CD14-positive monocyte (primary cell): ENCODE data around the gene UPK3BL2. TPM values are rescaled to one million over a fixed set of nuclear protein-coding genes. Genes with fewer than 3 reads are reported as not detected.
"Not testable (repeated sequence)": the region's sequence is repeated elsewhere in the genome, so short reads cannot be mapped to it uniquely, and the experiment has no call there.

Experiments
- DNase-seq, 3 donors: peaks; one replicate each; pipeline ENCODE4 v3.0.0-alpha.2; 2011 to 2022
- H2AFZ ChIP-seq: 2 replicates; pipeline ENCODE4 v1.6.0; 2012; ENCODE audit warnings: mild to moderate bottlenecking, low read depth, low read length, inconsistent platforms; ENCODE audit not compliant: insufficient read depth, poor library complexity, severe bottlenecking
- H3K27ac ChIP-seq, 2 donors: 1 replicate in 1 of 2; 2 replicates in 1 of 2; pipeline ENCODE4 v1.5.1; 2012 to 2013; ENCODE audit warnings: low read length in 2 of 2, control low read depth in 1 of 2, inconsistent platforms in 1 of 2, low read depth in 1 of 2, mild to moderate bottlenecking in 1 of 2
- H3K27me3 ChIP-seq, 2 donors: one replicate each; pipeline versions ENCODE4 v1.6.0 to v1.6.1; 2011 to 2013; ENCODE audit warnings: low read length in 2 of 2; ENCODE audit not compliant: control insufficient read depth in 2 of 2, insufficient read depth in 2 of 2
- H3K36me3 ChIP-seq, 2 donors: replicated peaks in 1 of 2; 1 replicate in 1 of 2; 2 replicates in 1 of 2; pipeline versions ENCODE4 v1.5.1 to v1.6.1; 2012 to 2013; ENCODE audit warnings: low read length in 2 of 2, control low read depth in 1 of 2, inconsistent platforms in 1 of 2, mild to moderate bottlenecking in 1 of 2; ENCODE audit not compliant: insufficient read depth in 2 of 2, control insufficient read depth in 1 of 2
- H3K4me1 ChIP-seq, 2 donors: 1 replicate in 1 of 2; 2 replicates in 1 of 2; pipeline versions ENCODE4 v1.5.1 to v1.6.1; 2012 to 2013; ENCODE audit warnings: low read length in 2 of 2, control low read depth in 1 of 2, inconsistent platforms in 1 of 2, mild to moderate bottlenecking in 1 of 2, moderate library complexity in 1 of 2; ENCODE audit not compliant: insufficient read depth in 2 of 2, control insufficient read depth in 1 of 2
- H3K4me2 ChIP-seq: replicated peaks from 2 replicates; pipeline ENCODE3; 2012; ENCODE audit warnings: low read length, moderate library complexity, mild to moderate bottlenecking; ENCODE audit not compliant: poor library complexity, severe bottlenecking; ENCODE audit errors: extremely low read depth
- H3K4me3 ChIP-seq, 3 experiments: fragments of 200-600 bp in 1 of 3; sonication (generic) in 1 of 3; replicated peaks in 1 of 3; 1 replicate in 2 of 3; 2 replicates in 1 of 3; pipeline ENCODE4 v1.5.1; 2011 to 2013; ENCODE audit warnings: low read length in 3 of 3, mild to moderate bottlenecking in 3 of 3, control low read depth in 2 of 3, low read depth in 2 of 3, inconsistent platforms in 1 of 3, moderate library complexity in 1 of 3
- H3K79me2 ChIP-seq: 2 replicates; pipeline ENCODE4 v1.6.0; 2012; ENCODE audit warnings: mild to moderate bottlenecking, control low read depth, inconsistent platforms, low read length, moderate library complexity; ENCODE audit not compliant: insufficient read depth
- H3K9ac ChIP-seq: 2 replicates; pipeline ENCODE4 v1.6.0; 2017; ENCODE audit warnings: low read length, mild to moderate bottlenecking; ENCODE audit not compliant: insufficient read depth, poor library complexity, severe bottlenecking
- H3K9me3 ChIP-seq, 2 donors: replicated peaks in 1 of 2; 1 replicate in 1 of 2; 2 replicates in 1 of 2; pipeline versions ENCODE4 v1.5.1 to v1.6.1; 2012 to 2013; ENCODE audit warnings: low read length in 2 of 2, control low read depth in 1 of 2; ENCODE audit not compliant: control insufficient read depth in 1 of 2, insufficient read depth in 1 of 2
- H4K20me1 ChIP-seq: 2 replicates; pipeline ENCODE4 v1.6.0; 2012; ENCODE audit warnings: mild to moderate bottlenecking, low read length, control low read depth, moderate library complexity; ENCODE audit not compliant: insufficient read depth
- H3K27ac Mint-ChIP-seq, 7 donors: one replicate each; pipeline ENCODE4 v1.8.0; 2020; ENCODE audit warnings: mild to moderate bottlenecking in 7 of 7, mixed read lengths in 7 of 7, moderate library complexity in 6 of 7, inconsistent platforms in 2 of 7
- H3K27me3 Mint-ChIP-seq, 3 donors: one replicate each; pipeline ENCODE4 v1.8.0; 2021 to 2022; ENCODE audit warnings: low read depth in 3 of 3, mild to moderate bottlenecking in 3 of 3, mixed read lengths in 3 of 3, moderate library complexity in 3 of 3, inconsistent platforms in 1 of 3
- H3K36me3 Mint-ChIP-seq, 2 donors: one replicate each; pipeline ENCODE4 v1.8.0; 2020; ENCODE audit warnings: mixed read lengths in 2 of 2, inconsistent platforms in 1 of 2, mild to moderate bottlenecking in 1 of 2
- H3K4me1 Mint-ChIP-seq: one replicate; pipeline ENCODE4 v1.8.0; 2020; ENCODE audit warnings: mild to moderate bottlenecking, mixed read lengths
- H3K4me3 Mint-ChIP-seq, 2 donors: one replicate each; pipeline ENCODE4 v1.8.0; 2020; ENCODE audit warnings: mild to moderate bottlenecking in 2 of 2, mixed read lengths in 2 of 2, moderate library complexity in 1 of 2
- H3K9me3 Mint-ChIP-seq, 7 donors: one replicate each; pipeline ENCODE4 v1.8.0; 2020 to 2022; ENCODE audit warnings: mixed read lengths in 7 of 7, mild to moderate bottlenecking in 6 of 7, moderate library complexity in 6 of 7, inconsistent platforms in 2 of 7
- WGBS: methylation state at CpG from one replicate; pipeline ENCODE4 v1.1.5; 2013; ENCODE audit warnings: missing lambda C conversion rate; ENCODE audit not compliant: insufficient coverage; 5-methylcytosine and 5-hydroxymethylcytosine counted together
- intact Hi-C, 2 donors: fragments of 100-400 bp; cut with micrococcal nuclease; formaldehyde crosslinking; loops; one replicate each; pipeline versions ENCODE4 v1.15.0 to v1.15.1; 2023
- polyA plus RNA-seq, 3 donors: library from polyadenylated mRNA; depleted of rRNA in 1 of 3; unstranded in 2 of 3; stranded (reverse) in 1 of 3; fragments of 300-500 nt in 2 of 3; fragments of >200 nt in 1 of 3; fragmentation: Illumina TruSeq in 2 of 3; gene quantifications; 1 replicate in 2 of 3; 2 replicates in 1 of 3; pipeline ENCODE4 v1.2.3, GENCODE V29; 2012 to 2021

The UPK3BL2 gene
- polyA plus RNA-seq, 3 donors, result 0.30 to 94.8 (median 0.39) TPM

DNA sequence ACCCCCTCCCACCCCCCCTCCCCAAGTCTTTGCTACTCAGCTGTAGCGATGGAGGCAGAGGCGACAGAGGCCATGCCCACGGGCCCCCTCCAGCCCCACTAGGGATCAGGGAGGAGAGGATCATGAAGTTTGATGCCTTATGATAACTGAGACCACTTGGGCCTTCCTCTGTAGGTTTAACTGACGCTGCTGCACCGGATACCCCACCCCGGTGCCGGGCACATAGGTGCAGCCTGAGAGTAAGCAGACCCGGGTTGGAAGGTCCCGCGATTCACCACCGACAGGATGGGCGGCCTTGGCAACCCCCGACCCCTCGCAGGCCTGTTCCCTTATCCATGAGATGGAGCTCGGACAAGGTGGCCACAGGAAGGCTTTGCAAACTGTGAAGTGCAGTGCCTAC, 49.5 kb downstream of the UPK3BL2 start:
- H3K27ac ChIP-seq, H3K79me2 ChIP-seq, H3K4me1 Mint-ChIP-seq, H3K27me3 Mint-ChIP-seq, H3K4me2 ChIP-seq, H3K9ac ChIP-seq, H3K9me3 ChIP-seq, DNase-seq, H3K36me3 ChIP-seq, H3K27me3 ChIP-seq, H3K27ac Mint-ChIP-seq, H3K9me3 Mint-ChIP-seq, H2AFZ ChIP-seq, H4K20me1 ChIP-seq, H3K4me3 Mint-ChIP-seq, H3K4me3 ChIP-seq, H3K4me1 ChIP-seq, H3K36me3 Mint-ChIP-seq, intact Hi-C loops: not testable (repeated sequence)
- WGBS, result no CpG with 5 or more reads among the region's 15 CpGs

- H3K4me3 ChIP-seq, H3K4me3 Mint-ChIP-seq, H3K27me3 ChIP-seq, H3K4me1 Mint-ChIP-seq, DNase-seq, H3K79me2 ChIP-seq, H3K9me3 Mint-ChIP-seq, H3K4me2 ChIP-seq, H3K36me3 Mint-ChIP-seq, H3K27ac ChIP-seq, H3K27me3 Mint-ChIP-seq, H3K27ac Mint-ChIP-seq, H3K9me3 ChIP-seq, H2AFZ ChIP-seq, H3K9ac ChIP-seq, H4K20me1 ChIP-seq, H3K4me1 ChIP-seq, intact Hi-C loops, H3K36me3 ChIP-seq: not testable (repeated sequence)
- no CpG with 5 or more reads among the region's 33 CpGs for WGBS
These were observed 50.1 kb downstream of the UPK3BL2 start for GRCh38 chr7:102493220-102493935.

GRCh38 chr7:102490529-102491075, 52.9 kb downstream of the UPK3BL2 start:
- H3K36me3 ChIP-seq, H3K9ac ChIP-seq, H3K36me3 Mint-ChIP-seq, H3K4me3 Mint-ChIP-seq, H3K4me2 ChIP-seq, intact Hi-C loops, H3K9me3 Mint-ChIP-seq, H4K20me1 ChIP-seq, H3K9me3 ChIP-seq, H3K27me3 ChIP-seq, H3K27me3 Mint-ChIP-seq, H3K79me2 ChIP-seq, H3K4me3 ChIP-seq, DNase-seq, H3K4me1 Mint-ChIP-seq, H3K4me1 ChIP-seq, H3K27ac ChIP-seq, H2AFZ ChIP-seq: not testable (repeated sequence)
- H3K27ac Mint-ChIP-seq, result peak overlapping the region in 1 of 7 donors; percentile 30
- WGBS, result no CpG with 5 or more reads among the region's 12 CpGs

Other genes starting within 250 kb of the UPK3BL2 start
- gene SPDYE6, start 187.3 kb downstream of the UPK3BL2 start, polyA plus RNA-seq, result under 1 TPM in 2 of 3 donors, not detected in 1; 0.12 to 0.29 TPM
- gene PRKRIP1, start 147.3 kb downstream of the UPK3BL2 start, polyA plus RNA-seq, result 10 to 100 TPM in 1 of 3 donors, 1 to 10 TPM in 2; 6.6 to 27.0 (median 7.4) TPM
- gene ORAI2, start 110.1 kb downstream of the UPK3BL2 start, polyA plus RNA-seq, result 10 to 100 TPM; 27.5 to 50.0 (median 38.2) TPM
- gene ALKBH4, start 78.8 kb downstream of the UPK3BL2 start, polyA plus RNA-seq, result 10 to 100 TPM in 1 of 3 donors, 1 to 10 TPM in 2; 2.9 to 11.8 (median 9.7) TPM
- gene LRWD1, start 78.7 kb downstream of the UPK3BL2 start, polyA plus RNA-seq, result 10 to 100 TPM in 1 of 3 donors, 1 to 10 TPM in 2; 5.4 to 10.7 (median 6.1) TPM
- 100 to 1,000 TPM in 1 of 3 donors, 10 to 100 TPM in 2; 65.7 to 104 (median 85.0) TPM for gene POLR2J, start 64.8 kb downstream of the UPK3BL2 start, polyA plus RNA-seq
- gene RASA4B, start 25.9 kb downstream of the UPK3BL2 start, polyA plus RNA-seq, result 10 to 100 TPM in 2 of 3 donors, 1 to 10 TPM in 1; 6.3 to 24.1 (median 20.1) TPM
- gene SPDYE2, start 7.5 kb upstream of the UPK3BL2 start, polyA plus RNA-seq, result not detected
- gene POLR2J3, start 28.9 kb upstream of the UPK3BL2 start, polyA plus RNA-seq, result 100 to 1,000 TPM in 1 of 3 donors, 10 to 100 TPM in 2; 24.4 to 133 (median 24.9) TPM
- gene RASA4, start 73.1 kb upstream of the UPK3BL2 start, polyA plus RNA-seq, result 10 to 100 TPM; 13.9 to 64.5 (median 18.6) TPM
- 100 to 1,000 TPM in 1 of 3 donors, 10 to 100 TPM in 2; 19.6 to 101 (median 21.6) TPM for gene UPK3BL1, start 99.1 kb upstream of the UPK3BL2 start, polyA plus RNA-seq
- gene SPDYE2B, start 106.6 kb upstream of the UPK3BL2 start, polyA plus RNA-seq, result not detected
- gene POLR2J2, start 128.0 kb upstream of the UPK3BL2 start, polyA plus RNA-seq, result 1 to 10 TPM; 1.1 to 5.5 (median 1.2) TPM
- 1 to 10 TPM; 2.5 to 6.8 (median 4.8) TPM for gene FAM185A, start 205.3 kb upstream of the UPK3BL2 start, polyA plus RNA-seq